NCI-H2227 (cell line): ENCODE measurements around the gene IFNGR2.

Experiments used
- DNase-seq: peaks from one replicate; lab custom pipeline; 2025; ENCODE audit not compliant: unreplicated experiment; lab: John Stamatoyannopoulos, UW

The IFNGR2 gene

DNA sequence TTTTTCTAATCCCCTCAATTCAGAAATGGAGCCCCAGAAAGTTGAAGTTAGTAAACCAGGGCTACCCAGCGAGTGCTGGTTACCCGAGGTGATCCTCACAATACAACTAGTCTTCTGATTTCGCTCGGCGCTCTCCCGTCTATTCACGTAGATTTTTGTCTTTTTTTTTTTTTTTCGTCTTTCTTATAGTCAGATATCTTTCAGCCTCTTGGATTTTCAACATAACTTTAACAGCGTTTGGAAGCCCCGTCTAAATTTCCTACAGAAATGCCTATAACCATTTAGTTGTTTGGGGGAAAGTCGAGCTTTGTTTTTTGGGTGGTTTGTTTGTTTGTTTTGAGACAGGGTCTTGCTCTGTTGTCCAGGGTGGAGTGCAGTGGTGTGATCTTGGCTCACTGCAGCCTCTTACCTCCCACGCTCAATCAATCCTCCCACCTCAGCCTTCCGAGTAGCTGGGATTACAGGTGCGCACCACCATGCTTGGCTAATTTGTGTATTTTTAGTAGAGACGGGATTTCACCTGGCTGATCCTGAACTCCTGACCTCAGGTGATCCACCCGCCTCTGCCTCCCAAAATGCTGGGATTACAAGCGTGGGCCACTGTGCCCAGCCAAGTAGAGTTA, 77.4 kb downstream of the IFNGR2 start:
- no peak for DNase-seq

DNA sequence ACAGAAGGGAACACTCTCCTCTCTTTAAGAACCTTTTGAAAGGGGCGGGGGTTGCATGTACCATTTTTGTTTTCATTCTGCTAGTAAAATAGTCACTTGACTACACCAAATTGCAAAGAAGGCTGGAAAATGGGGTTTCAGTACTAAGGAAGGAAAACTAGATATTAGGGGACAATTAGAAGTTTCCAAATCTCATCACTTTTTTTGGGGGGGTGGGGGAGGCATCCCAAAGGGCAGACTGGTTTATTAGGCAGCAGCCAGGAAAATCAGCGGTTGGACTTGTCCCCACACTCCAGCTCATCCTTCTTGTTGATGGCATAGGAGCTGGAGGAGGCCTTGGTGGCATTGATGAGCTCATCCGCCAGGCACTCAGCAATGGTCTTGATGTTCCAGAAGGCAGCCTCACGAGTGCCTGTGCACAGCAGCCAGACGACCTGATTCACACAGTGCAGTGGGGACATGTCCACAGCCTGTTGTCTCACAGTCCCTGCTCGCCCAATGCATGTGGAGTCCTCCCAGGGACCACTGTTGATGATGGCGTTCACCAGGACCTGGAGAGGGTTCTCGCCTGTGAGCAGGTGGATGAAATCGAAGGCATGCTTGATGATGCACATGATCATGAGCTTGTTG, 78.2 kb downstream of the IFNGR2 start:
- no peak for DNase-seq
